ENCODE data around the gene CLDN3. TPM values are rescaled to one million over a fixed set of nuclear protein-coding genes. Genes with fewer than 3 reads are reported as not detected.
"Not testable (repeated sequence)": the region's sequence is repeated elsewhere in the genome, so short reads cannot be mapped to it uniquely, and the experiment has no call there.

Gene CLDN3
- total and polyA plus RNA-seq, 5 donors from 2014 or later, result not detected

GRCh38 chr7:73787786-73788048 is 17.6 kb upstream of the CLDN3 start:
- H3K4me3 ChIP-seq (ENCODE audit: low read depth, low read length); H3K4me1 Mint-ChIP-seq; H3K27ac ChIP-seq (ENCODE audit: insufficient read depth, low read length, poor library complexity, severe bottlenecking); ATAC-seq (ENCODE audit: low read depth in 2 of 2); DNase-seq; H3K36me3 ChIP-seq (ENCODE audit: control insufficient read depth, insufficient read depth, low read length); H3K27me3 ChIP-seq (ENCODE audit: control insufficient read depth, insufficient read depth, low read length); H3K9me3 ChIP-seq (ENCODE audit: control insufficient read depth in 2 of 2, low read length in 2 of 2); H3K4me1 ChIP-seq (ENCODE audit: control insufficient read depth, insufficient read depth, low read length, poor library complexity, severe bottlenecking); H3K27ac Mint-ChIP-seq; H3K4me3 Mint-ChIP-seq; H3K9me3 Mint-ChIP-seq; H3K36me3 Mint-ChIP-seq: not testable (repeated sequence)
- H3K27me3 Mint-ChIP-seq, result peaks cover 17% of the 10 kb centered on the region

GRCh38 chr7:73786588-73786987 is 16.5 kb upstream of the CLDN3 start:
- Histone ChIP-seq H3K36me3 (ENCODE audit: control insufficient read depth, insufficient read depth, low read length) (no peaks in the 10 kb centered on the region), H3K27ac (ENCODE audit: insufficient read depth, low read length, poor library complexity, severe bottlenecking) (no peak overlapping the region), H3K4me3 (ENCODE audit: low read depth, low read length) (no peak overlapping the region), H3K4me1 (ENCODE audit: control insufficient read depth, insufficient read depth, low read length, poor library complexity, severe bottlenecking) (no peaks in the 10 kb centered on the region), H3K27me3 (ENCODE audit: control insufficient read depth, insufficient read depth, low read length) (no peaks in the 10 kb centered on the region), H3K9me3 (ENCODE audit: control insufficient read depth in 2 of 2, low read length in 2 of 2) (no peaks in the 10 kb centered on the region)
- no peaks in the 10 kb centered on the region for H3K4me1 Mint-ChIP-seq
- no peak overlapping the region for H3K27ac Mint-ChIP-seq
- H3K36me3 Mint-ChIP-seq, result no peaks in the 10 kb centered on the region
- DNase-seq (no peak), ATAC-seq (ENCODE audit: low read depth in 2 of 2) (no peak)
- peaks cover 17% of the 10 kb centered on the region for H3K27me3 Mint-ChIP-seq
- no peak overlapping the region for H3K4me3 Mint-ChIP-seq
- H3K9me3 Mint-ChIP-seq, result peaks cover 0 to 4% (median 2%) of the 10 kb centered on the region in 7 donors

DNA sequence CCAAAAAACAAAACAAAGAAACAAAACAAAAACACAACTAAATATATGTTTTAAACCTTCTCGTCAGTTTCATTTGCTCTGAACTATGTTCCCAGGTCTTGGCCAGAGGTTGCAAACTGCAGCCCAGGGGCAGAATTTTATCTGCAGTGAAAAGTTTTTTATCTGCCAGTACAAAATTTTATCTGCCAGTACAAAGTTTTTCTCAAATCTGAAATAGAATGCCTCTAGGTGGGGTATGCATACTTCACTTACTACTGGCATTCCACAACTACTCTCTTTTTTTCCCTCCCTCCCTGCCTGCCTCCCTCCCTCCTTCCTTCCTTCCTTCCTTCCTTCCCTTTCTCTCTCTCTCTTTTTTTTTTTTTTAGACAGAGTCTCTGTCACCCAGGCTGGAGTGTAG is 9.4 kb upstream of the CLDN3 start:
- peaks cover 0 to 2% (median 0%) of the 10 kb centered on the region in 7 donors for H3K9me3 Mint-ChIP-seq
- peaks cover 19% of the 10 kb centered on the region for H3K27me3 Mint-ChIP-seq
- H3K4me3 Mint-ChIP-seq, result no peak overlapping the region

DNA sequence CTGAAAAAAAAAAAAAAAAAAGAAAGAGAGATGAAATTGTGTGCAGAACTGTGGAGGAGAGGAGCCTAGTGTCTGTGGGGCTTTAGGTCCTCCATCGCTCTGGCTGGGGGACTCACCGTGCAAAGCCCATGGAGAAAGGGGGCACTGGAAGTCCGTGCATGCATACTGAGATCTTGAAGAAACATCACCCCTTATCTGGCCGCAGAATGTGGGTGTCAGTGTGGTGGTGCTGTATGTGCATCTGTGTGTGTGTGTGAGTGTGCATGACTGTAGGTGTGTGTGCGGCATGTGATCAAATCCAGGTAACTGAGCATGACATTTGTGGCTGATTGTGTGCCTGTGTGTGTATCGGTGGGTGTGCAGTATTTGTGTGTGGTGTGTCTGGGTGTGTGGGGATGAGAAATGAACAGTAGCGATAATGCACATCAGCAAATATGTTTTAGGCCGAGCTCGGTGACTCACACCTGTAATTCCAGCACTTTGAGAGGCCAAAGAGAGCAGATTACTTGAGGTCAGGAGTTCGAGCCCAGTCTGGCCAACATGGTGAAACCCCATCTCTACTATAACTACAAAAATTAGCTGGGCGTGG is 8.8 kb upstream of the CLDN3 start:
- Mint-ChIP-seq H3K4me1 (peaks cover 0 to 2% (median 0%) of the 10 kb centered on the region in 4 donors), H3K36me3 (no peaks in the 10 kb centered on the region), H3K27ac (no peak overlapping the region), H3K4me3 (no peak overlapping the region), H3K9me3 (peaks cover 0 to 2% (median 0%) of the 10 kb centered on the region in 7 donors), H3K27me3 (peaks cover 25% of the 10 kb centered on the region)
- Histone ChIP-seq H3K9me3 (ENCODE audit: control insufficient read depth in 2 of 2, low read length in 2 of 2) (no peaks in the 10 kb centered on the region), H3K4me1 (ENCODE audit: control insufficient read depth, insufficient read depth, low read length, poor library complexity, severe bottlenecking) (no peaks in the 10 kb centered on the region), H3K4me3 (ENCODE audit: low read depth, low read length) (no peak overlapping the region), H3K27me3 (ENCODE audit: control insufficient read depth, insufficient read depth, low read length) (no peaks in the 10 kb centered on the region), H3K27ac (ENCODE audit: insufficient read depth, low read length, poor library complexity, severe bottlenecking) (no peak overlapping the region), H3K36me3 (ENCODE audit: control insufficient read depth, insufficient read depth, low read length) (no peaks in the 10 kb centered on the region)
- no peak for DNase-seq
- no peak for ATAC-seq (ENCODE audit: low read depth in 2 of 2)

More for the DNA sequence above, 9.4 kb upstream of the CLDN3 start:
- no peaks in the 10 kb centered on the region for H3K36me3 ChIP-seq (ENCODE audit: control insufficient read depth, insufficient read depth, low read length)
- no peaks in the 10 kb centered on the region for H3K9me3 ChIP-seq (ENCODE audit: control insufficient read depth in 2 of 2, low read length in 2 of 2)
- H3K4me1 Mint-ChIP-seq, result peaks cover 0 to 2% (median 0%) of the 10 kb centered on the region in 4 donors
- ATAC-seq (ENCODE audit: low read depth in 2 of 2) (no peak), DNase-seq (no peak)
- H3K27me3 ChIP-seq (ENCODE audit: control insufficient read depth, insufficient read depth, low read length), result no peaks in the 10 kb centered on the region
- H3K27ac Mint-ChIP-seq, result no peak overlapping the region
- H3K4me3 ChIP-seq (ENCODE audit: low read depth, low read length), result no peak overlapping the region
- H3K36me3 Mint-ChIP-seq, result no peaks in the 10 kb centered on the region
- no peak overlapping the region for H3K27ac ChIP-seq (ENCODE audit: insufficient read depth, low read length, poor library complexity, severe bottlenecking)
- H3K4me1 ChIP-seq (ENCODE audit: control insufficient read depth, insufficient read depth, low read length, poor library complexity, severe bottlenecking), result no peaks in the 10 kb centered on the region

- peaks cover 36% of the 10 kb centered on the region for H3K27me3 Mint-ChIP-seq
- Histone ChIP-seq H3K36me3 (ENCODE audit: control insufficient read depth, insufficient read depth, low read length) (no peaks in the 10 kb centered on the region), H3K4me3 (ENCODE audit: low read depth, low read length) (no peak overlapping the region), H3K4me1 (ENCODE audit: control insufficient read depth, insufficient read depth, low read length, poor library complexity, severe bottlenecking) (peaks cover 9% of the 10 kb centered on the region), H3K27ac (ENCODE audit: insufficient read depth, low read length, poor library complexity, severe bottlenecking) (no peak overlapping the region), H3K9me3 (ENCODE audit: control insufficient read depth in 2 of 2, low read length in 2 of 2) (no peaks in the 10 kb centered on the region), H3K27me3 (ENCODE audit: control insufficient read depth, insufficient read depth, low read length) (peaks cover 4% of the 10 kb centered on the region)
- H3K36me3 Mint-ChIP-seq, result no peaks in the 10 kb centered on the region
- H3K27ac Mint-ChIP-seq, result no peak overlapping the region
- H3K4me1 Mint-ChIP-seq, result peaks cover 0 to 5% (median 0%) of the 10 kb centered on the region in 4 donors
- H3K9me3 Mint-ChIP-seq, result peaks cover 0 to 1% (median 0%) of the 10 kb centered on the region in 7 donors
- H3K4me3 Mint-ChIP-seq, result no peak overlapping the region
- no peak for DNase-seq
- no peak for ATAC-seq (ENCODE audit: low read depth in 2 of 2)
Measured at GRCh38 chr7:73774923-73775322, 4.9 kb upstream of the CLDN3 start.

DNA sequence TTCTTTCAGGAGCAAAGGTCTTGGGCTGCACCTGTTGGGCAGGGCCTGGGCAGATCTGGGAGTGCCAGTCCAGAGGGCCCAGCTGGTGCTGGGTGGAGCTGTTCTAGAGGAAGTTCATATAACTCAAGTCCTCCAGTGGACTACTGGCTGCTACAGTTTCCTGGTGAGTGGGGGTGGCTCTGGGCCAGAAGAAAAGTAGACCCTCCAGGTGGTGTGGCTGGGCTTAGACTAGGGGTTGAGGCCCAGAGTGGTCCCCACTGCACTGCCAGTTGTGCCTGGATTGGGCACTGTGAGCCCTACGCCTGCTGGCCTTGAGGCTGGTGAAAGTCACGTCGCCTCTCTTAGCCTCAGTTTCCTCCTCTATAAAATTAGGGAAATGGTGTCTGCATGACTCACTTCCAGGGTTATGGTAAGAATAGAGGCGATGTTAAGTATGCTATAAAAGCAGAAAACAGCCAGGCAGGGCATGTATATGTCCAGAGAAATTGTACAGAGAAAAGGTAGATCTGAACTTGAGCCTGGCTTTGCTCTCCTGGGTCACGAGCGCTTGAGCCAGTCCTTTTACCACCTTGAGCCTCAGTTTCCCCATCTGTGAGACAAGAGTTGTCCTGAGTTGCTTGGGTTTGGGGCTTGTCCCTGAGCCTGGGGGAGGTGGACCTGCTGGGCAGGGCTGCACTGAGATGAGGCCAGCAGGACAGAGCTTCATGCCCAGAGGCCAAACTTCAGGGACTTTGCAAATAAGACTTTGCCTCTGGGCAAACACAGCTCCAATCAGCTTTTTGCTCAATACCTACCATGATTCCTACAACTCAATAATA is 3.8 kb upstream of the CLDN3 start:
- H3K9me3 Mint-ChIP-seq, result peaks cover 0 to 1% (median 0%) of the 10 kb centered on the region in 7 donors

GRCh38 chr7:73770860-73771670 is 995 bp upstream of the CLDN3 start:
- Histone ChIP-seq H3K27ac (ENCODE audit: insufficient read depth, low read length, poor library complexity, severe bottlenecking) (no peak overlapping the region), H3K36me3 (ENCODE audit: control insufficient read depth, insufficient read depth, low read length) (no peaks in the 10 kb centered on the region), H3K4me3 (ENCODE audit: low read depth, low read length) (no peak overlapping the region), H3K27me3 (ENCODE audit: control insufficient read depth, insufficient read depth, low read length) (peaks cover 6% of the 10 kb centered on the region), H3K9me3 (ENCODE audit: control insufficient read depth in 2 of 2, low read length in 2 of 2) (no peaks in the 10 kb centered on the region), H3K4me1 (ENCODE audit: control insufficient read depth, insufficient read depth, low read length, poor library complexity, severe bottlenecking) (peaks cover 9% of the 10 kb centered on the region)
- Mint-ChIP-seq H3K27ac (no peak overlapping the region), H3K27me3 (peaks cover 42% of the 10 kb centered on the region), H3K4me3 (peak overlapping the region in 1 of 4 donors; percentile 32), H3K4me1 (peaks cover 0 to 10% (median 0%) of the 10 kb centered on the region in 4 donors), H3K9me3 (peaks cover 0 to 1% (median 0%) of the 10 kb centered on the region in 7 donors), H3K36me3 (no peaks in the 10 kb centered on the region)
- ATAC-seq (ENCODE audit: low read depth in 2 of 2) (no peak), DNase-seq (no peak)

More for the DNA sequence above, 3.8 kb upstream of the CLDN3 start:
- peaks cover 9% of the 10 kb centered on the region for H3K4me1 ChIP-seq (ENCODE audit: control insufficient read depth, insufficient read depth, low read length, poor library complexity, severe bottlenecking)
- H3K27me3 ChIP-seq (ENCODE audit: control insufficient read depth, insufficient read depth, low read length), result peaks cover 4% of the 10 kb centered on the region
- ATAC-seq (ENCODE audit: low read depth in 2 of 2) (no peak), DNase-seq (no peak)
- H3K4me3 Mint-ChIP-seq, result no peak overlapping the region
- no peak overlapping the region for H3K27ac Mint-ChIP-seq
- no peaks in the 10 kb centered on the region for H3K36me3 Mint-ChIP-seq
- no peak overlapping the region for H3K4me3 ChIP-seq (ENCODE audit: low read depth, low read length)
- H3K36me3 ChIP-seq (ENCODE audit: control insufficient read depth, insufficient read depth, low read length), result no peaks in the 10 kb centered on the region
- peaks cover 0 to 4% (median 0%) of the 10 kb centered on the region in 4 donors for H3K4me1 Mint-ChIP-seq
- H3K9me3 ChIP-seq (ENCODE audit: control insufficient read depth in 2 of 2, low read length in 2 of 2), result no peaks in the 10 kb centered on the region
- peaks cover 36% of the 10 kb centered on the region for H3K27me3 Mint-ChIP-seq
- no peak overlapping the region for H3K27ac ChIP-seq (ENCODE audit: insufficient read depth, low read length, poor library complexity, severe bottlenecking)

All from CD4-positive, CD25-positive, alpha-beta regulatory T cell (primary cell).